ENCODE measurements around the gene LBR.

- no peak for TF ChIP-seq YY1 (IDR thresholded peaks at IDR 0.05; ENCODE audit: insufficient read depth, insufficient read length)
- TF ChIP-seq ZNF274 (IDR thresholded peaks at IDR 0.05; ENCODE audit: low read depth, low read length), result no peak
- TF ChIP-seq SUZ12 (IDR thresholded peaks at IDR 0.05; ENCODE audit: extremely low read depth, insufficient read depth, insufficient read length), result no peak
Measured at GRCh38 chr1:225453797-225454648, 26.2 kb upstream of the LBR start.

Data from NT2/D1 (cell line).